H9 (cell line): ENCODE measurements around the gene GPRIN1. TPM values are rescaled to one million over a fixed set of nuclear protein-coding genes. Genes with fewer than 3 reads are reported as not detected.

Experiments
- DNase-seq: peaks from one replicate; pipeline ENCODE4 v3.0.0-alpha.2; 2017
- H2AFZ ChIP-seq: one replicate; pipeline ENCODE4 v1.6.1; 2013; ENCODE audit warnings: mild to moderate bottlenecking, low read length, control low read depth, moderate library complexity
- H2AK5ac ChIP-seq: 2 replicates; pipeline ENCODE4 v1.6.1; 2013; ENCODE audit warnings: low read length, control low read depth, mixed read lengths; ENCODE audit not compliant: insufficient read length
- H2BK120ac ChIP-seq: one replicate; pipeline ENCODE4 v1.6.1; 2013; ENCODE audit warnings: low read depth, mild to moderate bottlenecking, low read length, control low read depth, inconsistent platforms; ENCODE audit not compliant: poor library complexity, severe bottlenecking
- H2BK12ac ChIP-seq: 2 replicates; pipeline ENCODE4 v1.6.1; 2013; ENCODE audit warnings: low read length, control low read depth, mixed read lengths, low read depth; ENCODE audit not compliant: insufficient read length
- H2BK15ac ChIP-seq: 2 replicates; pipeline ENCODE4 v1.6.1; 2013; ENCODE audit warnings: low read depth, low read length, control low read depth
- H2BK20ac ChIP-seq: one replicate; pipeline ENCODE4 v1.6.1; 2013; ENCODE audit warnings: low read depth, mild to moderate bottlenecking, low read length, control low read depth, inconsistent platforms; ENCODE audit not compliant: poor library complexity, severe bottlenecking
- H2BK5ac ChIP-seq: 2 replicates; pipeline ENCODE4 v1.6.1; 2013; ENCODE audit warnings: low read length, control low read depth, mixed read lengths; ENCODE audit not compliant: insufficient read length
- H3K14ac ChIP-seq: 2 replicates; pipeline ENCODE4 v1.6.1; 2013; ENCODE audit warnings: low read length, control low read depth; ENCODE audit not compliant: insufficient read depth
- H3K18ac ChIP-seq: 2 replicates; pipeline ENCODE4 v1.6.1; 2013; ENCODE audit warnings: low read depth, mild to moderate bottlenecking, mixed read lengths, low read length, control low read depth; ENCODE audit not compliant: insufficient read length
- H3K23ac ChIP-seq: 2 replicates; pipeline ENCODE4 v1.6.1; 2013; ENCODE audit warnings: low read length, control low read depth, mixed read lengths, low read depth; ENCODE audit not compliant: insufficient read length
- H3K23me2 ChIP-seq: 2 replicates; pipeline ENCODE4 v1.6.1; 2013; ENCODE audit warnings: low read depth, mild to moderate bottlenecking, mixed read lengths, low read length, control low read depth; ENCODE audit not compliant: insufficient read length, poor library complexity, severe bottlenecking
- H3K27ac ChIP-seq: 2 replicates; pipeline ENCODE4 v1.5.1; 2013; ENCODE audit warnings: low read length, control low read depth, mixed read lengths, low read depth; ENCODE audit not compliant: insufficient read length
- H3K27me3 ChIP-seq: 2 replicates; pipeline ENCODE4 v1.6.1; 2013; ENCODE audit warnings: low read length, control low read depth, inconsistent platforms; ENCODE audit not compliant: insufficient read depth
- H3K4ac ChIP-seq: 2 replicates; pipeline ENCODE4 v1.6.1; 2013; ENCODE audit warnings: low read depth, mild to moderate bottlenecking, control low read depth, inconsistent platforms, low read length, moderate library complexity
- H3K4me1 ChIP-seq: 2 replicates; pipeline ENCODE4 v1.6.1; 2013; ENCODE audit warnings: low read length, control low read depth, inconsistent platforms; ENCODE audit not compliant: insufficient read depth
- H3K4me2 ChIP-seq: 2 replicates; pipeline ENCODE4 v1.6.1; 2013; ENCODE audit warnings: low read length, control low read depth, mixed read lengths; ENCODE audit not compliant: insufficient read length, insufficient read depth
- H3K56ac ChIP-seq: 2 replicates; pipeline ENCODE4 v1.6.1; 2013; ENCODE audit warnings: low read depth, mild to moderate bottlenecking, mixed read lengths, low read length, control low read depth; ENCODE audit not compliant: insufficient read length
- H3K79me1 ChIP-seq: 2 replicates; pipeline ENCODE4 v1.6.1; 2013; ENCODE audit warnings: low read depth, mild to moderate bottlenecking, moderate library complexity, low read length, control low read depth, inconsistent platforms; ENCODE audit not compliant: insufficient read depth, poor library complexity, severe bottlenecking
- H3K79me2 ChIP-seq: 2 replicates; pipeline ENCODE4 v1.6.1; 2013; ENCODE audit warnings: low read length, control low read depth, inconsistent platforms; ENCODE audit not compliant: insufficient read depth
- H3K9ac ChIP-seq: 2 replicates; pipeline ENCODE4 v1.6.1; 2013; ENCODE audit warnings: low read length, control low read depth, mixed read lengths; ENCODE audit not compliant: insufficient read length; ENCODE audit errors: extremely low read depth
- H3K9me3 ChIP-seq: one replicate; pipeline ENCODE4 v1.6.1; 2013; ENCODE audit warnings: low read depth, low read length, inconsistent platforms; ENCODE audit not compliant: control insufficient read depth
- H3T11ph ChIP-seq: one replicate; pipeline ENCODE4 v1.6.1; 2013; ENCODE audit warnings: mild to moderate bottlenecking, low read length, control low read depth, inconsistent platforms
- H4K20me1 ChIP-seq: one replicate; pipeline ENCODE4 v1.6.1; 2013; ENCODE audit not compliant: control insufficient read depth, insufficient read length, insufficient read depth
- H4K5ac ChIP-seq: 2 replicates; pipeline ENCODE4 v1.6.1; 2013; ENCODE audit warnings: low read depth, mild to moderate bottlenecking, mixed read lengths, low read length, control low read depth; ENCODE audit not compliant: insufficient read length
- H4K8ac ChIP-seq: replicated peaks from 2 replicates; pipeline ENCODE4 v1.6.1; 2013; ENCODE audit warnings: low read length, control low read depth, mixed read lengths, low read depth; ENCODE audit not compliant: insufficient read length
- H4K91ac ChIP-seq: 2 replicates; pipeline ENCODE4 v1.6.1; 2013; ENCODE audit warnings: low read depth, mild to moderate bottlenecking, moderate library complexity, mixed read lengths, low read length, control low read depth; ENCODE audit not compliant: insufficient read length
- H3K27ac Mint-ChIP-seq, 3 experiments: 2 replicates in 2 of 3; 3 replicates in 1 of 3; pipeline ENCODE4 v1.8.0; 2020 to 2021; ENCODE audit warnings: mixed read lengths in 3 of 3, mild to moderate bottlenecking in 1 of 3, moderate library complexity in 1 of 3
- H3K27me3 Mint-ChIP-seq: 2 replicates; pipeline ENCODE4 v1.8.0; 2021; ENCODE audit warnings: low read depth, mild to moderate bottlenecking, moderate library complexity, mixed read lengths
- H3K36me3 Mint-ChIP-seq, 3 experiments: 2 replicates in 2 of 3; 3 replicates in 1 of 3; pipeline ENCODE4 v1.8.0; 2020 to 2021; ENCODE audit warnings: low read depth in 3 of 3, mixed read lengths in 3 of 3; ENCODE audit not compliant: insufficient read depth in 1 of 3
- H3K4me1 Mint-ChIP-seq, 2 experiments: 2 replicates each; pipeline ENCODE4 v1.8.0; 2020; ENCODE audit warnings: mixed read lengths in 2 of 2
- H3K4me3 Mint-ChIP-seq, 2 experiments: 2 replicates in 1 of 2; 3 replicates in 1 of 2; pipeline ENCODE4 v1.8.0; 2020 to 2021; ENCODE audit warnings: mild to moderate bottlenecking in 2 of 2, mixed read lengths in 2 of 2, moderate library complexity in 1 of 2
- H3K9me3 Mint-ChIP-seq, 2 experiments: 2 replicates in 1 of 2; 3 replicates in 1 of 2; pipeline ENCODE4 v1.8.0; 2020; ENCODE audit warnings: mild to moderate bottlenecking in 2 of 2, mixed read lengths in 2 of 2, moderate library complexity in 1 of 2
- CTCF ChIP-seq: fragments of 200-600 bp; sonication (generic); conservative IDR thresholded peaks from 3 replicates; pipeline ENCODE4 v1.8.0; 2021; ENCODE audit warnings: antibody characterized with exemption, mild to moderate bottlenecking
- WGBS: extraction: QIAGEN DNeasy Blood & Tissue Kit; methylation state at CpG from one replicate; pipeline ENCODE4 v1.1.7; 2013; ENCODE audit warnings: missing lambda C conversion rate, low lambda C conversion rate, mixed read lengths; ENCODE audit not compliant: insufficient read length; ENCODE audit errors: extremely low coverage; 5-methylcytosine and 5-hydroxymethylcytosine counted together
- total RNA-seq: library from RNA; stranded (reverse); gene quantifications from 2 replicates; pipeline ENCODE4 v1.2.1, GENCODE V29; 2021

Gene GPRIN1
- total RNA-seq, 1 experiment from 2014 or later: 10.8 TPM

GRCh38 chr5:176653401-176654385 is 43.7 kb upstream of the GPRIN1 start:
- Histone ChIP-seq H3K4me2 (no peak overlapping the region), H4K8ac (no peak overlapping the region), H3K18ac (no peak overlapping the region), H3K27me3 (no peaks in the 10 kb centered on the region), H4K5ac (no peak overlapping the region), H3K9me3 (no peaks in the 10 kb centered on the region), H3K27ac (no peak overlapping the region), H4K91ac (no peak overlapping the region), H3K23ac (no peak overlapping the region), H3K4ac (no peak overlapping the region), H3K23me2 (no peaks in the 10 kb centered on the region), H2BK120ac (no peak overlapping the region), H2AK5ac (no peak overlapping the region), H3K4me1 (peaks cover 2% of the 10 kb centered on the region; the same call in 1 of the 2 replicates), H3K56ac (no peak overlapping the region), H3K79me1 (peaks cover 8% of the 10 kb centered on the region), H3K14ac (no peak overlapping the region), H2BK12ac (no peak overlapping the region), H3K9ac (no peak overlapping the region), H2AFZ (no peak overlapping the region), H2BK15ac (no peak overlapping the region), H3T11ph (no peak overlapping the region), H2BK5ac (no peak overlapping the region), H3K79me2 (no peaks in the 10 kb centered on the region; the same call in 1 of the 2 replicates), H2BK20ac (no peak overlapping the region), H4K20me1 (no peaks in the 10 kb centered on the region)
- no peak for DNase-seq
- WGBS: no CpG with 5 or more reads among the region's 18 CpGs
- no peaks in the 10 kb centered on the region; a peak in 1 of 5 replicates for H3K9me3 Mint-ChIP-seq
- H3K4me1 Mint-ChIP-seq: peaks cover 26 to 33% of the 10 kb centered on the region in 2 experiments
- no peaks in the 10 kb centered on the region; the same call in 1 of the 2 replicates for H3K27me3 Mint-ChIP-seq
- H3K36me3 Mint-ChIP-seq: peaks cover 5 to 36% (median 24%) of the 10 kb centered on the region in 3 experiments; a peak in 6 of 7 replicates
- H3K27ac Mint-ChIP-seq: no peak overlapping the region; a peak in 1 of 7 replicates
- TF ChIP-seq CTCF: no peak
- no peak overlapping the region for H3K4me3 Mint-ChIP-seq
